ENCODE results near the gene ATP2C2.

DNA sequence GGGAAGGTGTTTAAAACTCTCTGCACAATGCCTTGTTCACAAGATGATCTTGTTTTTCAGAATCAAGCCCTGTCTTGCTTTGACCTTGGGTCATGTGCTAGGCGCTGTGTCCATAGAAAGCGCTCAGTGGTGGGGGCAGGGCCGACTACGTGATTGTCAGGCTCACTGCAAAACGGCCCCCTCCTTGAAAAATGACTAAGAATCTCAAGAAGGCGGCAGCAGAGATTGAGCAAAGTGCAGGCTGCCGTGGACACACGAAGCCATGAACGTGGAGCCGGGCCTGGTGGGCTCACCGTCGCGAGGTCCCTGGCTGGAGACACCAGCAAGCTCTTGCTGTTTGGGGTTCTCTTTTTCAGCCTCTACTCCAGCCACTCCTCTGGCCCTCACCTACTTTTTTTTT lies 10.2 kb downstream of the ATP2C2 start:
- TF ChIP-seq, protein P1, sequence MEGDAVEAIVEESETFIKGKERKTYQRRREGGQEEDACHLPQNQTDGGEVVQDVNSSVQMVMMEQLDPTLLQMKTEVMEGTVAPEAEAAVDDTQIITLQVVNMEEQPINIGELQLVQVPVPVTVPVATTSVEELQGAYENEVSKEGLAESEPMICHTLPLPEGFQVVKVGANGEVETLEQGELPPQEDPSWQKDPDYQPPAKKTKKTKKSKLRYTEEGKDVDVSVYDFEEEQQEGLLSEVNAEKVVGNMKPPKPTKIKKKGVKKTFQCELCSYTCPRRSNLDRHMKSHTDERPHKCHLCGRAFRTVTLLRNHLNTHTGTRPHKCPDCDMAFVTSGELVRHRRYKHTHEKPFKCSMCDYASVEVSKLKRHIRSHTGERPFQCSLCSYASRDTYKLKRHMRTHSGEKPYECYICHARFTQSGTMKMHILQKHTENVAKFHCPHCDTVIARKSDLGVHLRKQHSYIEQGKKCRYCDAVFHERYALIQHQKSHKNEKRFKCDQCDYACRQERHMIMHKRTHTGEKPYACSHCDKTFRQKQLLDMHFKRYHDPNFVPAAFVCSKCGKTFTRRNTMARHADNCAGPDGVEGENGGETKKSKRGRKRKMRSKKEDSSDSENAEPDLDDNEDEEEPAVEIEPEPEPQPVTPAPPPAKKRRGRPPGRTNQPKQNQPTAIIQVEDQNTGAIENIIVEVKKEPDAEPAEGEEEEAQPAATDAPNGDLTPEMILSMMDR (IDR thresholded peaks at IDR 0.05; ENCODE audit: low read depth, low read length), result no peak
- TF ChIP-seq, protein P2, sequence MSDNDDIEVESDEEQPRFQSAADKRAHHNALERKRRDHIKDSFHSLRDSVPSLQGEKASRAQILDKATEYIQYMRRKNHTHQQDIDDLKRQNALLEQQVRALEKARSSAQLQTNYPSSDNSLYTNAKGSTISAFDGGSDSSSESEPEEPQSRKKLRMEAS (IDR thresholded peaks at IDR 0.05; ENCODE audit: low read depth, low read length), result no peak
